Caco-2 (cell line): ENCODE measurements around the gene PARP1. TPM values are rescaled to one million over a fixed set of nuclear protein-coding genes. Genes with fewer than 3 reads are reported as not detected.

Source experiments
- BruUV-seq: library from RNA; stranded (reverse); fragments of 400-500 nt; replicated peaks from 2 replicates; lab custom pipeline; 2021; lab: Mats Ljungman, UMichigan
- CTCF ChIA-PET: fragments of 300-600 bp; sonication (Branson Sonifier 250); formaldehyde crosslinking; loops from one replicate; lab custom pipeline; 2022; ENCODE audit warnings: antibody characterized with exemption; lab: Charles Lee
- POLR2A ChIA-PET: fragments of 300-600 bp; sonication (Branson Sonifier 250); formaldehyde crosslinking; loops from one replicate; lab custom pipeline; 2022; ENCODE audit warnings: antibody characterized with exemption; lab: Charles Lee
- DNase-seq, 2 experiments: peaks; one replicate each; pipeline versions ENCODE4 v3.0.0 to v3.0.0-alpha.2; 2020 to 2022
- H3K27me3 ChIP-seq: replicated peaks from 2 replicates; pipeline ENCODE4 v1.6.0; 2011; ENCODE audit warnings: low read length; ENCODE audit not compliant: control insufficient read depth, insufficient read depth
- H3K36me3 ChIP-seq: 2 replicates; pipeline ENCODE4 v1.5.1; 2011; ENCODE audit warnings: low read length; ENCODE audit not compliant: control insufficient read depth, insufficient read depth
- H3K4me1 ChIP-seq: fragments of 250-450 bp; sonication (Bioruptor Pico); 2 replicates; pipeline ENCODE4 v1.5.1; 2020; ENCODE audit warnings: mild to moderate bottlenecking
- H3K4me3 ChIP-seq: 2 replicates; pipeline ENCODE4 v1.5.1; 2011; ENCODE audit warnings: low read depth, mild to moderate bottlenecking, control low read depth, low read length
- H3K9me3 ChIP-seq: fragments of 250-450 bp; sonication (Bioruptor Pico); 2 replicates; pipeline ENCODE4 v1.5.1; 2020; ENCODE audit warnings: mild to moderate bottlenecking, moderate library complexity
- H3K27ac Mint-ChIP-seq: one replicate; pipeline ENCODE4 v1.8.0; 2022; ENCODE audit warnings: mixed read lengths; ENCODE audit not compliant: unreplicated experiment
- H3K27me3 Mint-ChIP-seq: one replicate; pipeline ENCODE4 v1.8.0; 2022; ENCODE audit warnings: mixed read lengths; ENCODE audit not compliant: insufficient read depth, unreplicated experiment
- H3K36me3 Mint-ChIP-seq: one replicate; pipeline ENCODE4 v1.8.0; 2022; ENCODE audit warnings: mild to moderate bottlenecking, mixed read lengths; ENCODE audit not compliant: insufficient read depth, unreplicated experiment
- H3K4me1 Mint-ChIP-seq: one replicate; pipeline ENCODE4 v1.8.0; 2022; ENCODE audit warnings: low read depth, mixed read lengths; ENCODE audit not compliant: unreplicated experiment
- H3K4me3 Mint-ChIP-seq: one replicate; pipeline ENCODE4 v1.8.0; 2022; ENCODE audit warnings: mild to moderate bottlenecking, moderate library complexity, mixed read lengths; ENCODE audit not compliant: unreplicated experiment
- H3K9me3 Mint-ChIP-seq: one replicate; pipeline ENCODE4 v1.8.0; 2022; ENCODE audit warnings: mixed read lengths; ENCODE audit not compliant: unreplicated experiment
- intact Hi-C: fragments of 100-400 bp; cut with micrococcal nuclease; formaldehyde crosslinking; loops from one replicate; pipeline ENCODE4 v1.10.0; 2022; ENCODE audit not compliant: unreplicated experiment
- total RNA-seq: library from RNA; stranded (reverse); gene quantifications from 2 replicates; pipeline ENCODE4 v1.2.3, GENCODE V29; 2022
- TF ChIP-seq, protein P1 (sequence below), 2 experiments: fragments of 200-600 bp in 1 of 2; IDR thresholded peaks; 1 replicate in 1 of 2; 2 replicates in 1 of 2; pipeline versions ENCODE4 v1.5.1 to v1.8.0; 2011 to 2022; ENCODE audit warnings: antibody characterized with exemption in 1 of 2, control low read depth in 1 of 2, inconsistent platforms in 1 of 2, low read depth in 1 of 2, low read length in 1 of 2, mild to moderate bottlenecking in 1 of 2, moderate library complexity in 1 of 2; ENCODE audit not compliant: insufficient read depth in 1 of 2, severe bottlenecking in 1 of 2, unreplicated experiment in 1 of 2

The PARP1 gene
- total RNA-seq, 1 experiment from 2014 or later, result 136 TPM

DNA sequence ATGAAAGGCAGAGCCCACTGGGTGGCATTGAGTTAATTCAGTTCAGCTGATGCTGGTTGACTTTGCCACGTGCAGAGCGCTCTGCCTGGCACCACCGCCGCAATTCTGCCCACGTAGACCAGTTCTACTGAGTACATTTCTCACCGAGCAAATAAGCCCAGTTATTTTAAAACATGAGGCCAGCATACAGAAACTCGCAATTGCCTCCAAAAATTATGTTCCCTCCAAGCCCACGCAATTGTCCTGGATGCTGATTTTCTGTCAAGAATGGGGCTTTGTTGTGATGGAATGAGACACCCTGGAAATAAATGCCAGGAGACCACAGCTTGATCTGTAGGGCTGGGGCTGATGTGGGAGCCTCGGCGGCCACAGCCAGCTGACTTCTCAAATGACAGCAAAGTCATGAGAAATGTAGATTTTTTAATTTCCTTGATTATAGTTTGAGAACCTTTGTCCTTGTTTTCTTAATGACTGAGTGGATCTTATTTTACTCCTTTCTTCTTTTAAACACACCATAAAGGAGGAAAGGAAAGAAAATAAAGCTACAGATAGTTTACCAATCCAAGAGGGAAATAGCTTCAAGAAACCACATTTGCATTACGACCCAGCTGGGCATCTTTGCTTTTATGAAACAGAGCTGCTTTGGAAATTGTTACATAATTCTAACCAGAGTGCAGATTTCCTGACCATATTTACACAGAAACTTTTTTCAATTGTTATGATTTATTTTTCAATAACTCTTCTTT, 11.6 kb upstream of the PARP1 start:
- Mint-ChIP-seq H3K27me3 (no peaks in the 10 kb centered on the region), H3K36me3 (no peaks in the 10 kb centered on the region), H3K4me3 (no peak overlapping the region), H3K27ac (no peak overlapping the region), H3K9me3 (no peaks in the 10 kb centered on the region), H3K4me1 (no peaks in the 10 kb centered on the region)
- ChIA-PET CTCF (interaction anchor here (1.1 kb wide), 2 partner anchors 12 to 136 kb away, joined by 3 to 6 read pairs; partner anchors contain the start of gene PARP1), POLR2A (no interaction called here)
- intact Hi-C loops, result loop anchor here (5.0 kb wide), 2 partner anchors 63 to 193 kb away; no protein-coding TSS in a partner anchor
- no peak for DNase-seq
- H3K36me3 ChIP-seq, result no peaks in the 10 kb centered on the region
- BruUV-seq, result no TSS peak
- H3K4me3 ChIP-seq, result no peak overlapping the region
- H3K27me3 ChIP-seq, result no peaks in the 10 kb centered on the region
- TF ChIP-seq, protein P1, sequence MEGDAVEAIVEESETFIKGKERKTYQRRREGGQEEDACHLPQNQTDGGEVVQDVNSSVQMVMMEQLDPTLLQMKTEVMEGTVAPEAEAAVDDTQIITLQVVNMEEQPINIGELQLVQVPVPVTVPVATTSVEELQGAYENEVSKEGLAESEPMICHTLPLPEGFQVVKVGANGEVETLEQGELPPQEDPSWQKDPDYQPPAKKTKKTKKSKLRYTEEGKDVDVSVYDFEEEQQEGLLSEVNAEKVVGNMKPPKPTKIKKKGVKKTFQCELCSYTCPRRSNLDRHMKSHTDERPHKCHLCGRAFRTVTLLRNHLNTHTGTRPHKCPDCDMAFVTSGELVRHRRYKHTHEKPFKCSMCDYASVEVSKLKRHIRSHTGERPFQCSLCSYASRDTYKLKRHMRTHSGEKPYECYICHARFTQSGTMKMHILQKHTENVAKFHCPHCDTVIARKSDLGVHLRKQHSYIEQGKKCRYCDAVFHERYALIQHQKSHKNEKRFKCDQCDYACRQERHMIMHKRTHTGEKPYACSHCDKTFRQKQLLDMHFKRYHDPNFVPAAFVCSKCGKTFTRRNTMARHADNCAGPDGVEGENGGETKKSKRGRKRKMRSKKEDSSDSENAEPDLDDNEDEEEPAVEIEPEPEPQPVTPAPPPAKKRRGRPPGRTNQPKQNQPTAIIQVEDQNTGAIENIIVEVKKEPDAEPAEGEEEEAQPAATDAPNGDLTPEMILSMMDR (IDR thresholded peaks at IDR 0.05; ENCODE audit: insufficient read depth in 1 of 2, low read depth in 1 of 2, low read length in 1 of 2, severe bottlenecking in 1 of 2, unreplicated experiment in 1 of 2), result no peak
- H3K9me3 ChIP-seq, result no peaks in the 10 kb centered on the region
- H3K4me1 ChIP-seq, result no peaks in the 10 kb centered on the region

DNA sequence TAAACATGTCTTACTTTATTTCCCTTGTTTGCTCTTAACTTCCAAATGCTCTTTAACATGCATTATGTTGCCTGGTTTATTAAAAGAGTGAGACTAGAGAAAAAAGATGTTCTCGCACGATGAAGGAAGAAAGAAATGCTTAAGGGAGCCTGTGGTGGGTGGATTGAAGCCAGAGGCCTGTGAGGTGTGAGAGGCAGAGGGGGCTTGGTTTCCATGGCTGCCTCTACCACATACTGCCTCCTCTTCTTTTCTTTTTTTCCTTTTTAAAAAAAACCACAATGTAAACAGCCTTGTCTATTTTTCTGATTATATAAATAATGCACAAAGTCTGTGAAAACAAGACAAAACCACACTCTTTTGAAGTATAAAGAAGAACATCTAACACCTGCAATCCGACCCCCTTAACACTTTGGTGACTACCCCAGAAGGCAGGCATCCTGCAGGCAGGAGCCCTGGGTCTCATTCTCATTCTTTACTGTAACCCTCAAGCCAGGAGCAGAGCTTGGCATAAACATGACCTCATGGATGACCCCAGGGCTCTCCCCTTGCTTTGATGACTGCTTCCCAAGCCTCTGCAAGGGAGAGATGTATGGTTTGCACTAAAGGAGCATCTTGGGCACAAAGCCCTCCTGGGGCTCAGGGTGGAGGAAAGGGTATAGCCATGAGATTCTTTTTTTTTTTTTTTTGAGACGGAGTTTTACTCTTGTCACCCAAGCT, 10.1 kb upstream of the PARP1 start:
- no peak for DNase-seq
- no TSS peak for BruUV-seq
- ChIA-PET CTCF (interaction anchor here (0.7 kb wide), 1 partner anchor 114 kb away, joined by 3 read pairs; no protein-coding TSS in a partner anchor), POLR2A (no interaction called here)
- Mint-ChIP-seq H3K36me3 (no peaks in the 10 kb centered on the region), H3K4me3 (no peak overlapping the region), H3K27me3 (no peaks in the 10 kb centered on the region), H3K9me3 (no peaks in the 10 kb centered on the region), H3K27ac (no peak overlapping the region), H3K4me1 (no peaks in the 10 kb centered on the region)
- Histone ChIP-seq H3K4me3 (no peak overlapping the region), H3K36me3 (no peaks in the 10 kb centered on the region), H3K27me3 (no peaks in the 10 kb centered on the region), H3K9me3 (no peaks in the 10 kb centered on the region), H3K4me1 (no peaks in the 10 kb centered on the region)
- intact Hi-C loops, result no loop called here
- TF ChIP-seq, protein P1 (IDR thresholded peaks at IDR 0.05; ENCODE audit: insufficient read depth in 1 of 2, low read depth in 1 of 2, low read length in 1 of 2, severe bottlenecking in 1 of 2, unreplicated experiment in 1 of 2), result no peak

- intact Hi-C loops, result no loop called here
- no peak overlapping the region for H3K4me3 Mint-ChIP-seq
- no peaks in the 10 kb centered on the region for H3K4me1 Mint-ChIP-seq
- H3K36me3 Mint-ChIP-seq, result no peaks in the 10 kb centered on the region
- CTCF ChIA-PET, result no interaction called here
- no peaks in the 10 kb centered on the region for H3K36me3 ChIP-seq
- POLR2A ChIA-PET, result no interaction called here
- BruUV-seq, result no TSS peak
- no peaks in the 10 kb centered on the region for H3K27me3 ChIP-seq
- DNase-seq, result no peak
- no peak overlapping the region for H3K4me3 ChIP-seq
- no peaks in the 10 kb centered on the region for H3K4me1 ChIP-seq
- H3K9me3 ChIP-seq, result no peaks in the 10 kb centered on the region
- H3K9me3 Mint-ChIP-seq, result no peaks in the 10 kb centered on the region
- TF ChIP-seq, protein P1 (IDR thresholded peaks at IDR 0.05; ENCODE audit: insufficient read depth in 1 of 2, low read depth in 1 of 2, low read length in 1 of 2, severe bottlenecking in 1 of 2, unreplicated experiment in 1 of 2), result no peak
- no peak overlapping the region for H3K27ac Mint-ChIP-seq
- no peaks in the 10 kb centered on the region for H3K27me3 Mint-ChIP-seq
Observed at GRCh38 chr1:226417350-226417749, 9.5 kb upstream of the PARP1 start.
